ENCODE measurements around the gene ZNF726.
"Not testable (repeated sequence)": the region's sequence is repeated elsewhere in the genome, so short reads cannot be mapped to it uniquely, and the experiment has no call there.

ZNF726 gene

DNA sequence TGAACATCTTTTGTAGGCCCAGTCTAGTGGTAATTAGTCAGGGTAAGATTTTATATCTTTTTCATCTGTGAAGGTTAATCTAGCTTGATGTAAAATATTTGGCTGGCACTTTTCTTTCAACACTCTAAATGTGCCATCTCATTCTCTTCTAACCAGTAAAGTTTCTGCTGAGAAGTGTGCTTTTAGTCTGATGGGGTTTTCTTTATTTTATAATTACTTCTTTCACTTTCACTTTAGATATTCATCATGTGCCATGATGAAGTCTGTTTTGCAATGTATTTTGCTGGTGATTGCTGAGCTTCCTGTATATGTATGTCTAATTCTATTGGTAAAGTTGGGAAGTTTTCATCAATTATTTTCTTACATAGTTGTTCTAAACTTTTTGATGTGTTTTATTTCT lies 31.9 kb downstream of the ZNF726 start:
- no peak for DNase-seq

GRCh38 chr19:23949611-23950010 lies 34.9 kb downstream of the ZNF726 start:
- DNase-seq = no peak

GRCh38 chr19:23956051-23956450 lies 41.4 kb downstream of the ZNF726 start:
- DNase-seq = peak; percentile 1

GRCh38 chr19:23957660-23958281 lies 43.1 kb downstream of the ZNF726 start:
- peak; percentile 78 for DNase-seq

DNA sequence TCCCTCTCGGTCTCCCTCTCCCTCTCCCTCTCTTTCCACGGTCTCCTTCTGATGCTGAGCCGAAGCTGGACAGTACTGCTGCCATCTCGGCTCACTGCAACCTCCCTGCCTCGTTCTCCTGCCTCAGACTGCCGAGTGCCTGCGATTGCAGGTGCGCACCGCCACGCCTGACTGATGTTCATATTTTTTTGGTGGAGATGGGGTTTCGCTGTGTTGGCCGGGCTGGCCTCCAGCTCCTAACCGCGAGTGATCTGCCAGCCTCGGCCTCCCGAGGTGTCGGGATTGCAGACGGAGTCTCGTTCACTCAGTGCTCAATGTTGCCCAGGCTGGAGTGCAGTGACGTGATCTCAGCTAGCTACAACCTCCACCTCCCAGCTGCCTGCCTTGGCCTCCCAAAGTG lies 48.7 kb downstream of the ZNF726 start:
- DNase-seq = not testable (repeated sequence)

DNA sequence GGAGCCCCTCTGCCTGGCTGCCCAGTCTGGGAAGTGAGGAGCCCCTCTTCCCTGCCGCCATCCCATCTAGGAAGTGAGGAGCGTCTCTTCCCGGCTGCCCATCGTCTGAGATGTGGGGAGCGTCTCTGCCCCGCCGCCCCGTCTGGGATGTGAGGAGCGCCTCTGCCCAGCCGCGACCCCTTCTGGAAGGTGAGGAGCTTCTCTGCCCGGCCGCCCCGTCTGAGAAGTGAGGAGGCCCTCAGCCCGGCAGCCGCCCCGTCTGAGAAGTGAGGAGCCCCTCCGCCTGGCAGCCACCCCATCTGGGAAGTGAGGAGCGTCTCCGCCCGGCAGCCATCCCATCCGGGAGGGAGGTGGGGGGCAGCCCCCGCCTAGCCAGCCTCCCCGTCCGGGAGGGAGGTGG lies 49.2 kb downstream of the ZNF726 start:
- DNase-seq = not testable (repeated sequence)

DNA sequence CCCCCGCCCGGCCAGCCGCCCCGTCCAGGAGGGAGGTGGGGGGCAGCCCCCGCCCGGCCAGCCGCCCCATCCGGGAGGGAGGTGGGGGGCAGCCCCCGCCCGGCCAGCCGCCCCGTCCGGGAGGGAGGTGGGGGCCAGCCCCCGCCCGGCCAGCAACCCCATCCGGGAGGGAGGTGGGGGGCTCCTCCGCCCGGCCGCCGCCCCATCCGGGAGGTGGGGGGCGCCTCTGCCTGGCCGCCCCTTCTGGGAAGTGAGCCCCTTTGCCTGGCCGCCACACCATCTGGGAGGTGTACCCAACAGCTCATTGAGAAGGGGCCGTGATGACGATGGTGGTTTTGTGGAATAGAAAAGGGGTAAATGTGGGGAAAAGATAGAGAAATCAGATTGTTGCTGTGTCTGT lies 49.6 kb downstream of the ZNF726 start:
- DNase-seq = not testable (repeated sequence)

- DNase-seq = no peak
These were observed 54.9 kb downstream of the ZNF726 start for GRCh38 chr19:23969630-23970029.

GRCh38 chr19:23971598-23971997 lies 56.9 kb downstream of the ZNF726 start:
- no peak for DNase-seq

DNA sequence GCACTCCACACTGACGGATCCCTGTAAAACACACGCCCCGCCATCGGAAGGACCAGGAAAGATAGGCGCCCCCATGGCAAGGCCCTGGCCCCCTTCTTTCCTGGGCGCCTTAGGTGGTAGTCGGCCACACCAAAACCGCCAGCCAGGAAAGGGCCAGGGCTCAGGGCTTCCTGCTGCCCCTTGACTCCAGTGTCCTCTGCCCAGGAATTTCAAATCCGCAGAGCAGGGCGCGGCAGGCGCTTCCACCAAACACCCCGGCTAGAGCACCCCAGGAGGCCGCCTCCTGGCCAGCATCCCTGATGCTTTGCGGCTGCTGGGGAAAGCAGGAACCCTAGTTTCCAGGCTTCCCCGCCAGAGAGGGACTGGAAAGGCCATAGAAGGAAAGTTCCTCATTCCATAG lies 57.5 kb downstream of the ZNF726 start:
- no peak for DNase-seq

- DNase-seq = no peak
These were observed 60.3 kb downstream of the ZNF726 start for GRCh38 chr19:23974941-23975340.

- not testable (repeated sequence) for DNase-seq
These were observed 61.9 kb downstream of the ZNF726 start for GRCh38 chr19:23976631-23977030.

GRCh38 chr19:23977256-23977655 lies 62.6 kb downstream of the ZNF726 start:
- not testable (repeated sequence) for DNase-seq

DNA sequence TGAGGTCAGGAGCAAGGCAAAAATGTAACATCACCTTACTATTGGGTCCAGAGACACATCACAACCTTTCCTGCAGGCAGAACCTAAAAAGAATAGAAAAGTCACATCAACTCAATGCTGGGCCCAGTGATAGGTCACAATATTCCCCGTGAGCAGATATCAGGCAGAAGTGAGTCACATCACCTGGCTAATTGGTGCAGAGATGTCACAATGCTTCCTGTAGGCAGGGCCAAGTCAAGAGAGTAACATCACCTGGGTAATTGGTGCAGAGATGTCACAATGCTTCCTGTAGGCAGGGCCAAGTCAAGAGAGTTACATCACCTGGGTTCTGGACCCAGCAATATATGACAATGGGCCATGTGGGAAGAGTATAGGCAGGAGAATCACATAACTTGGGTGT lies 63.4 kb downstream of the ZNF726 start:
- DNase-seq = no peak

GRCh38 chr19:23980805-23981204 lies 66.1 kb downstream of the ZNF726 start:
- DNase-seq = no peak

GRCh38 chr19:23981863-23982262 lies 67.2 kb downstream of the ZNF726 start:
- DNase-seq = no peak

GRCh38 chr19:23983406-23983805 lies 68.7 kb downstream of the ZNF726 start:
- DNase-seq = no peak
